Measurements from ENCODE around the gene RAB1A.

Gene RAB1A

GRCh38 chr2:65113229-65113628 is 16.7 kb downstream of the RAB1A start:
- in situ Hi-C loops (cut with MboI; ENCODE audit: low pct_unique_long_range_greater_than_20kb, low sequenced_read_pairs, unreplicated experiment), result no loop called here
- no peak for TF ChIP-seq CTCF (IDR thresholded peaks at IDR 0.05; ENCODE audit: extremely low read depth, insufficient read depth, missing control alignments)
- no peak for DNase-seq (ENCODE audit: low spot score)

GRCh38 chr2:65112633-65113032 is 17.3 kb downstream of the RAB1A start:
- no peak for DNase-seq (ENCODE audit: low spot score)
- in situ Hi-C loops (cut with MboI; ENCODE audit: low pct_unique_long_range_greater_than_20kb, low sequenced_read_pairs, unreplicated experiment), result no loop called here
- no peak for TF ChIP-seq CTCF (IDR thresholded peaks at IDR 0.05; ENCODE audit: extremely low read depth, insufficient read depth, missing control alignments)

- no peak for TF ChIP-seq CTCF (IDR thresholded peaks at IDR 0.05; ENCODE audit: extremely low read depth, insufficient read depth, missing control alignments)
- in situ Hi-C loops (cut with MboI; ENCODE audit: low pct_unique_long_range_greater_than_20kb, low sequenced_read_pairs, unreplicated experiment), result no loop called here
- no peak for DNase-seq (ENCODE audit: low spot score)
Observed at GRCh38 chr2:65108780-65109179, 21.1 kb downstream of the RAB1A start.

- in situ Hi-C loops (cut with MboI; ENCODE audit: low pct_unique_long_range_greater_than_20kb, low sequenced_read_pairs, unreplicated experiment), result no loop called here
- TF ChIP-seq CTCF (IDR thresholded peaks at IDR 0.05; ENCODE audit: extremely low read depth, insufficient read depth, missing control alignments), result no peak
- no peak for DNase-seq (ENCODE audit: low spot score)
Observed at GRCh38 chr2:65107530-65107929, 22.4 kb downstream of the RAB1A start.

GRCh38 chr2:65103013-65103715 is 26.7 kb downstream of the RAB1A start:
- in situ Hi-C loops (cut with MboI; ENCODE audit: low pct_unique_long_range_greater_than_20kb, low sequenced_read_pairs, unreplicated experiment), result no loop called here
- no peak for TF ChIP-seq CTCF (IDR thresholded peaks at IDR 0.05; ENCODE audit: extremely low read depth, insufficient read depth, missing control alignments)
- DNase-seq (ENCODE audit: low spot score), result no peak

GRCh38 chr2:65101071-65101470 is 28.8 kb downstream of the RAB1A start:
- no peak for TF ChIP-seq CTCF (IDR thresholded peaks at IDR 0.05; ENCODE audit: extremely low read depth, insufficient read depth, missing control alignments)
- no peak for DNase-seq (ENCODE audit: low spot score)
- in situ Hi-C loops (cut with MboI; ENCODE audit: low pct_unique_long_range_greater_than_20kb, low sequenced_read_pairs, unreplicated experiment), result no loop called here

All from GM13977 (cell line).